Activated CD8-positive, alpha-beta memory T cell treated with anti-CD3 and anti-CD28 coated beads, Interleukin-2, amount 50 U/mL, for 4 hours (primary cell): Measurements from ENCODE around the gene ASIC3.
"Not testable (repeated sequence)": the region's sequence is repeated elsewhere in the genome, so short reads cannot be mapped to it uniquely, and the experiment has no call there.

ENCODE experiments used
- DNase-seq: peaks from one replicate; pipeline ENCODE4 v3.0.0-alpha.2; 2020

Gene ASIC3

DNA sequence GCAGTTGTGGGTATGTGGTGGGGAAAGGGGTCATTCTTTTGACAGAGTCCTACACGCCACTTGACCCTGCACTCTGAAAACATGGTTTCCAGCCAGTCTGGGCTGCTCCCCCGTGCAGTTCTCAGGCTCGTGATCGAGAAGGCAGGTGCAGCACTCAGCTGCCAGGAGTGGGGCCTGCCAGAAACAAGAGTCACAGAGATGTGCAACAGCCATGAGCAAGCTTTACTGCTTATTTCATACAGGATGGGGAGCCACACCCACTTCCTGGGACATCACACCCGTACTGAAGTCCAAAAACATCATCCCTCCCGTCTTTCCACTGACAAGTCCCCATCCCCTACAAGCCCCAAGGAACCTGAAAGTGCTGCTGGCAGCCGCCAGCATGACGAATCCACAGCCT lies 33.4 kb upstream of the ASIC3 start:
- no peak for DNase-seq

DNA sequence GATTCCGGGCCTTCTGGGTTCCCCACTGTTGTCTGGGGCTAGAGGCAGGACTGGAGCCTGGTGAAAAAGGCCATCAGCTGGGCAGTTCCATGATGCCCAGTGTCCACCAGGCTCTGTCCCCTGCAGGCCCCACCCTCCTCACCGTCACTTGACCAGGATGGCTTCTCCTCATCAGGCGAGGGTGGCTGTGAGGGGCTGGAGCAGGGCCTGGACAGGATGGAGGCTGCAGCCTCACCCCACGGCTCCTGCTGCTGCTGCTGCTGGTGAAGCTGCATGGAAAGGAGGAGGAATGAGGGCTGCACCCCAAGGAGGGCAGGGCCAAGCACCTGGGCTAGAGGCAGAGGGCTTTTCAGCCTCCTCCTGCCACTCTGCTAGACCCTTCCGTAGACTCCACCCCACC lies 32.4 kb upstream of the ASIC3 start:
- DNase-seq = no peak

DNA sequence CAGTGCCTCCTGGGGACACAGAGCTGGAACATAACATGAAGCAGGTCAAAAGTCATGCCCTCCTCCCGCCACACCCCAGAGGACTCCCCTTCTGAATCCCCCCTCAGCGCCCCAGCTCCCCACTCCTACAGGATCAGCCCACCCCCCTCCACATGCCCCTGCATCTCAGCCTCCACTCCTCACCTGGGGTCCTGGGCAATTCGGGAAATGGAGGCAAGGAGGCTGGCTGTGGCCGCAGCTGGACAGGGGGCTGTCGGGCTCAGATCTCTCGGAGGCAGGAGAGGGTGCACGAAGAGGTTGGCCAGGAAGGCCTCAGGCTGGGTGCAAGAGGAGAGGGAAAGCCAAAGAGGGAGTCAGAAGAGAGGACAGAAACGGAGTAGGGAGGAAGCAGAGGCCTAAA lies 31.8 kb upstream of the ASIC3 start:
- DNase-seq = no peak

DNA sequence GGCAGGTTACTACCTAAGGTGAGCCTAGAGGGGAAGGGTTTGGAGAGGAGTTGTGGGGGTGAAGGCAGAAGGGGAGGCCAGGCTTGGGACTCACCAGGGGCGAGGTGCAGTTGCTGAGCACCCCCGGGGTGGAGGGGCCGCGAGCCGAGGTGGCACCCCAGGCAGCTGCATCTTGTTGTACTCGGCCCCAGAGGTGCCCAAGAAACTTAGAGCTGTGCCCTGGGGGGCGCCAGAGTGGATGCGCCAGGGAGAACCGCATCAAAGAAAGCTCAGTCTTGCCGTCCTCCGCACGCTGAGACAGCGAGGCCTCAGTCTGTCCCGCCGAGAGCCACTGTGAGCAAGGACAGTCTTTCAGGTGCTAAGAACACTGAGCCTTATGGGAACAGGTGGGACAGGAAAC lies 31.4 kb upstream of the ASIC3 start:
- no peak for DNase-seq

DNA sequence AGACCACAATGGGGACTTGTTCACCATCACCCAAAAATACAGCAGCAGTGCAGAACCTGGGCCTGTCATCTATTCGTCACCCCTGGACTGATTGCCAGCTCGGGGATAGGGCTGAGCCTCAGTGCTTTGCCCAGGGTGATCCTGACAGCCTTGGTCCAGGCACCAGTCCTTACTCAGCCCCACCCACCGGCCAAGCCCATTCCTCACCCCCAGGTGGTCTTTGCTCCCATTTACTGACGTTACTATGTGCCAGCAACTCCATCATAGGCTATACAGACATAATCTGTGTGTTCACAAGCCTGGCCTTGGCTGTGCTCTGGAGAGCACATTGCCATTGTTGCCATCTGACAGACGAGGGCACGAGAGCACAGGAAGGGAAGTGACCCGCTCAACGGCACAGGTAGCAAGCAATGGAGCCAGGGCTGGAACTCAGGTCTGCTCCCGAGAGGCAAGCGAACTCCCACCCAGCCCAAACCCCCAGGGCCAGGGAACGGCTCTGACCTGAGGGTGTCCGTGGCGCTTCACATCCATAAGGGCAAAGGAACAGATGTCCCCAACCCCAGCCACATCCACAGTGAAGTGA lies 30.9 kb upstream of the ASIC3 start:
- DNase-seq = no peak

DNA sequence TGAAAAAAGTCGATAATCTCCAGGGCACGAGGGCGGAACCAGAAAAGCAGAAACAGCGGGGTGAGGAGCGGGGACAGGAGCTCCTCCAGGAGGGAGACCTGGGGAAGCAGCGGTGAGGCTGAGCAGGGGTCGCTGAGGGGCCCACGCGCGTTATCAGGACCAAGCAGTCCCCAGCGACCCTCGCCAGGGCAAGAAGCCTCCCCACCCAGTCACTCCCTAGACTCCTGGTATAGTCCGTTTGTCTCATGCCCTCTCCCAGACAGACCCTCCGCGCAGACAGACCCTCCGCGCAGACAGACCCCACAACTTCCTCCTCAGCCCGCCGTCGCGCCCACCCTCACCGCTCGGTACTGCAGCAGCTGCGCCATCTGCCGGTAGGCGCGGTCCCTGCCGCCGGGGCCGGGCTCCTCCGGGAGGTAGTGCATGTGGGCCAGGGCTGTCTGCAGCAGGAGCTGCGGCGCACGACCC lies 30.3 kb upstream of the ASIC3 start:
- DNase-seq = peak; percentile 87

DNA sequence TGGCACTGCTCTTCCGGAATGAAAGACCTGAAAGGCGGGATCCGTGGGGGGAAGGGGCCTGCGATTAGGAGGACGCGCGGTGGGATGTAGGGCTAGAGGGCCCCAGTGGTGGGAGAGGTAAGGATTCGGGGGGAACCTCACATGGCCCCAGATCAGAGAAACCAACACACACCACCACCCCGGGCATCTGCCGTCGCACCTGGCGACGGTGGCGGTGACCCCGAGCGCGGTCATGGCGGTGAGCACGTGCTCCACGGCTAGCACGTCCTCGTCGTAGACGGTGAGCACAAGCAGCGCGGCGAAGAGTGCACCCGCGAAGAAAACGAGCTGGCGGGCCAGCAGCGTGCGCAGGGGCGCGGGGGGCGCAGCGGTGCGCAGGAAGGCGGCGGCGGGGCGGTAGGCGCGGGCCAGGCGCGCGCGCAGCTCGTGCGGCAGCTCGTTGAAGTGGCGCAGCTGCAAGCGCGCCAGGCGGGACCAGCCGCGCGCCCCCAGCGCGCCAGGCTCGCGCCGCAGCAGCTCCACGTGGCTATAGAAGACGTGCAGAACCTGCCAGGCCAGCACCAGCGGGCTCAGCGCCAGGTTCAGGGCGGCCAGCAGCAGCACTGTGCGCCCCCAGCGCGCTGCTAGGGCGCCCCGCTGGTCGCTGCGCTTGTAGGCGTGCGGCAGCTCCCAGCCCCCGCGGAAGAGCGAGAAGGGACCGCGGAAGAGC lies 29.8 kb upstream of the ASIC3 start:
- peak; percentile 43 for DNase-seq

DNA sequence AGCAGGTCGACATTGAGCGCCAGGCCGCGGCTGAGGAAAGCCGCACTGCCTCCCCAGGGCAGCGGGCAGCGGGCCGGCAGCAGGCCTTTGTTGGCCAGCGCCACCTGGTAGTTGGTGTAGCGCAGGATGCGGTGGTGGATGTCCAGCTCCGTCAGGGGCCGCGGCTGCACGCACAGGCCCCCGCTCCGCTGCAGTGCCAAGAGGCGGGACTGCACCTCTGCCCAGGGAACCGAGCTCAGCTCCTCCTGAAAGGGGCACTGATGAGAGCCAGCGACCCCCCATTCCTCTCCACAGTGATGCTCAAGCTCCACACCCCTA lies 29.2 kb upstream of the ASIC3 start:
- no peak for DNase-seq

DNA sequence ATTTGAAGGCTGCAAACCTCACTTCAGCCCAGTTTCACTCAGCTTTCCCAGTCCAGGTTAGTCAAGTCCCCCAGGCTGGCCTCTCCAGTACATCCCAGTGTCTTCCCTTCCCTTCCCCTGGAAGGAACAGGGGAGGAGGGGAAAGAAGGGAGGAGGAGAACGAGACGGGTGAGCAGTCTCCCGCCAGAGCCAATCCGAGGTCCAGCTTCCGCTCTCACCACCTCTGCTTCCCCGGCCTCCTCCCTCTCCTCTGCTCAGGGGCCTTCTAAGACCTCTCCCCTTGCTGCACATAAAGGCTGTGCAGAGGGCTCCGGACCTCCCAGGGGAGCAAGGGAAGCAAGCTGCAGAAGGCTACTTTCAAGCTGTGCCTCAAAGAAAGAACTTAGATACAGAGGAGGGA lies 28.1 kb upstream of the ASIC3 start:
- DNase-seq = no peak

DNA sequence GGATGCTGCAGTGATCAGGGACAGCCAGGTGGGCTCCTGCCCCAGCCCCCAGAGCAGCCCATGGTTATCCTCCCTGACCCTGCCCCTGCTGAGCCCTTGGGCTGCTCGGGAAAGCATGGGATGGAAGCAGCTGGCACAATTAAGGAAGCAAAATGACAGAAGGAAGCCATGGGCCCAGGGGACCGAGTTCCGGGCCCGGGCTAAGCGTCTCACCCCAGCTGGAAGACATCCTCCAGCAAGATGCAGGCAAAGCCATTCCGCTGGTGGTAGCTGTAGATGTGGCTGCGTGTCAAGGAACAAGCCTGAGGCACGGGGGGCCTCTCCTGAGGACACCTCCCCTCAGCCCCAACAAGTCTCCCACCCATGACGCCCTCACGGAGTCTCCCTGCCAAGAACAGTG lies 25.1 kb upstream of the ASIC3 start:
- DNase-seq = no peak

DNA sequence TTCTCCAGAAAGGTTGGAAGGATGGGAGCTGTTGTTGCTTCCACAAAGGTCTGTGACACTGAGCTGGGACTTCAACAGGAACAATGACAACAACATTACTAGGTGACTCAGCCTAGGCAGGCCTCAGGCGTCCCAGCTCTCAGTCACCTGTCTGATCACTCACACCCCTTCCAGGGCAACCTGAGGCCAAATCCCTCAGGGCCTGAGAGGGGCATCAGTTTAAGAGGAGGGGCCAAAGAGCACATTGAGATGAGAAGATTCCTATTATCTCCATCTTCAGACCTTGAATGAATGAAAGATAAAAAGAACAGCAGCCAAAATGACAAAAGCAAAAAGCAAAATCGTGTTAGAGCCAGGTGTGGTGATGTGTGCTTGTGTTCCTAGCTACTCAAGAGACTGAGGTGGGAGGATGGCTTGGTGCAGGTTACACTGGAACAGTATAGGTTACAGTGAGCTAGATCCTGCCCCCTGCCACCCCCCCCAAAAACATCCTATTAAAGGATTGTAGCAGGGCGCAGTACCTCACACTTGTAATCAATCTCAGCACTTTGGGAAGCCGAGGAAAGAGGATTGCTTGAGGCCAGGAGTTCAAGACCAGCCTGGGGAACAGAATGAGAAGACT lies 23.8 kb upstream of the ASIC3 start, which contains the start of gene ATG9B:
Gene ATG9B, minus strand, starts transcription at position 60 of the 622 bp plus-strand sequence. CDS start 71 bp downstream, outside the sequence.
- DNase-seq = no peak

DNA sequence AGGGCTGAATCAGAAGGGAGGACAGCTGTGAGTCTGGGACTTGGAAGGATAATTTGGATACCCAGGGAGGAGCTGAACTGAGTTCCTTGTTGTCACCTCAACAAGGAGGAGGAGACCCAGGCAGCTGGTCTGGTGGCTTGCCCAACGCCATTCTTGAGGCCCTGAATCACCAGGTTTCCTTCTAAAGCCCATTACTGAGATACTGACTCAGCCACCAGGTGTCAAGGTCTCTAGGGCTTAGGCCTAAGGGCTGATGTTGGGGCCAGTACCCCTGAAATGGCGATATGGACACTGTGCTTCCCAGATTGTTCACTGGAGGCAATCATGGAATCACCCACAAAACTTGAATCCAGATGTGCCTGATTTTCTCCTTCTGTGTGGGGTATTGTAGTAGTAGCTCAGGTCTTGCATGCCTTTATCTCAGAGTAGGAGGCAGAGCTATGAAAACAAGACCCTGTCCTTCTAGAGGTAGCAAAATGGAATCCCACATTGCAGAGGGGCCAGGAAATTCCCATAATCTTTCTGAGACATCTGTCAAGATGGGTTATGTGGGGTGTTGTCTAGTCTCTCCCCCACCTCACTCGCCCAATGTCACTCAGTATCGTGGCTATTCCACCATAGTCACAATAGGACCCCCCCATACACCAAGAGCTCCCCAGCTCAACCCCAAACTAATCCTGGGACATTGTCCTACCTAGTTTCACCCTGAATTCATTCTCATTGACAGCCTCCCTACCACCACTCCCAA lies 22.2 kb upstream of the ASIC3 start:
- no peak for DNase-seq

DNA sequence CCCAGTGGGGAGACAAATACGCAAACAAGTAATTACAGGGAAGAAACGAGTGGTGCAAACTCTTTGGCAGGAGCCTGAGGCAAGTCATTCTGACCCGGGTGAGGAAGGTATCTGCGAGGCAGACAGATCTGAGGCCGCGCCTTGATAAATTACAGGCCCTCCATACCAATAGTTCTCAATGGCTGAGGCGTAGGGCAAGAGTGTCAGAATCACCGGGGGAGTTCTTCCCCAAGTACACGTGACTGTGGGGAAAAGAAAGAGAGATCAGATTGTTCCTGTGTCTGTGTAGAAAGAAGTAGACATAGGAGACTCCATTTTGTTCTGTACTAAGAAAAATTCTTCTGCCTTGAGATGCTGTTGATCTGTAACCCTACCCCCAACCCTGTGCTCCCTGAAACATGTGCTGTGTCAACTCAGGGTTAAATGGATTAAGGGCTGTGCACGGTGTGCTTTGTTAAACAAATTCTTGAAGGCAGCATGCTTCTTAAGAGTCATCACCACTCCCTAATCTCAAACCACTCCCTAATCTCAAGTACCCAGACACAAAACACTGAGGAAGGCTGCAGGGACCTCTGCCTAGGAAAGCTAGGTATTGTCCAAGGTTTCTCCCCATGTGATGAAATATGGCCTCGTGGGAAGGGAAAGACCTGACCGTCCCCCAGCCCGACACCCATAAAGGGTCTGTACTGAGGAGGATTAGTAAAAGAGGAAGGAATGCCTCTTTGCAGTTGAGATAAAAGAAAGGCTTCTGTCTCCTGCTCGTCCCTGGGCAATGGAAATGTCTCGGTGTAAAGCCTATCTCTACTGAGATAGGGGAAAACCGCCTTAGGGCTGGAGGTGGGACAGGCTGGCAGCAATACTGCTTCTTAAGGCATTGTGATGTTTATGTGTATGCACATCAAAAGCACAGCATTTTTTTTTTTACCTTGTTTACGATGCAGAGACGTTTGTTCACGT lies 21.3 kb upstream of the ASIC3 start:
- not testable (repeated sequence) for DNase-seq

DNA sequence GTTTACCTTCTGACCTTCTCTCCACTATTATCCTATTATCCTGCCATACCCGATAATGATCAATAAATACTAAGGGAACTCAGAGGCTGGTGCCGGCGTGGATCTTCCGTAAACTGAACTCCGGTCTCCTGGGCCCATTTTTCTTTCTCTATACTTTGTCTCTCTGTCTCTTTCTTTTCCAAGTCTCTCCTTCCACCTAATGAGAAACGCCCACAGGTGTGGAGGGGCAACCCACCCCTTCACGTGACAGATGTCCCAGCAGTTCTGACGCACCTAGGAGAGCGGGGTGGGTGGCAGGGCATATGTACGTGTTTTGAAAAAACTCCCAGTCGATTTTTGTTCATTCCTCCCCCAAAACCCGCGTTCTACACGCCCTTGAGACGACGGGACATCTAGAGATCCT lies 20.6 kb upstream of the ASIC3 start:
- DNase-seq = not testable (repeated sequence)

DNA sequence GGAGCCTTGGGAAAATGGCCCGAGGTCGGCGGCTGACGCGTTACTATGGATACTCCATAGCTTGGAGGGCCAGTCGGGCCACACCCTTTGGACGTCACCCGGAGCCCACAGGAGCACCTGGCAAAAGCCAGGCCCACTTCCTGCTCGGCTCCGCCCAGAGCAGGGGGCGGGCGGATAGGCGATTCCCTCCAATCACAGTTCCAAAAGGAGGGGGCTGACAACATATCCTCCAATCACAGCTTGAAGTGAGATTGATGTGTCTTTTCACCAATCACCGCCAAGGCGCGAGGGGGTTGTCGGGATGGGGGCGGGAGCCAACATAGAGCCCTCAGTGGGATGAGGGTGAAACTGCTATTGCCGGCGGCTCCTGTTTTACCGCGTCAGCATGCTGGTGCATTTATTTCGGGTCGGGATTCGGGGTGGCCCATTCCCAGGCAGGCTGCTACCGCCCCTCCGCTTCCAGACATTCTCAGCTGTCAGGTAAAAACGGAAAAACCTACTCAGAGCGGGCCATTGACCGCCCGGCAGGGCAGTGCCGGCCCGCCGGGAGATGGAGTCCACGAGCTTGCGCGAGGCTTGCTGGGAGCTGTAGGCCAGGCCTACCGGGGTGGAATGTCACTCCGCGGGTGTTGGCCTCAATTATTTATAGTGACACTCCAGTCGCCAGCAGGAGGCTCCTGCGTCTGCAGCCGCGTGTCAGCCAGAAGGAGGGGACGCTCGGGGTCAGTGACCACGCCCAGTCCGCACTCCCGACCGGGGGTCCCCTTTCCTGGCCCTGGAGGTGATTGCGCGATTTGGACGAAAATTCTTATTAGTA lies 20.0 kb upstream of the ASIC3 start, which contains the start of gene ABCB8:
Gene ABCB8, plus strand, starts transcription at position 320 of the 817 bp plus-strand sequence. Its CDS starts 66 bp downstream, at position 386.
- DNase-seq = peak; percentile 96

DNA sequence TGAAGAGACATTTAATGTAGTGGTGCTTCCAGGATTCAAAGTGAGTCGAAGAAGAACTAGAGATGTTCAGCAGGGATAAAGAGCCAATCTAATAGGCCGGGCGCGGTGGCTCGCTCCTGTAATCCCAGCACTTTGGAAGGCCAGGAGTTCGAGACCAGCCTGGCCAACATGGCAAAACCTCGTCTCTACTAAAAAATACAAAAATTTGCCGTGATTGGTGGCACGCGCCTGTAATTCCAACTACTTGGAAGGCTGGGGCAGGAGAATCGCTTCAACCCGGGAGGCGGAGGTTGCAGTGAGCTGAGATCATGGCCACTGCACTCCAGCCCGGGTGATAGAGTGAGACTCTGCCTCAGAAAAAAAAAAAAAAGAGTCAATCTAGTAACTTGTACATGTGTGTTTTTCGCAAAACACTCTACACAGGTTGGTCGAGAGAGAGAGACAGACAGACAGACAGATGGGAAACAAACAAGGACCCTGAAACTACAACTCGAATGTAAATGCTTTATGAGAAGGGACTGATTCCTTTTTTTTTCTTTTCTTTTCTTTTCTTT lies 19.3 kb upstream of the ASIC3 start:
- no peak for DNase-seq

DNA sequence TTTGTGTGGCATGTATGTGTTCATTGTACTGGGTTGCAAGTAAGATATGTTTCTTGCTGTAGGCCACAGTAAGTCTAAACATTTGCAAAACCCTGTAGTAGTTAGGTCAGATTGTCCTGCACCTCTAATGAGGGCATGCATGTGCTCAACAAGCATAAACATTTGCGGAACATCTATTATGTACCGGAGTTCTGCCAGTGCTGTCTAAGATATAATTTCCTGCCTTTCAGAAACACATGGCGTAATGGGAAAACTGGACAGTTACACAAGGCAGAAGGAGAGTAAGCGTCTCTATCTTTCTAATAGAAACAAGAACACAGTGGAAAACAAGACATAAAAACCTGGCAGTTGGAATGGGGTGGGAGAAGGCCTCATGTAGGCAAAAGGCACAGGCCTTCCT lies 17.3 kb upstream of the ASIC3 start:
- DNase-seq = no peak

DNA sequence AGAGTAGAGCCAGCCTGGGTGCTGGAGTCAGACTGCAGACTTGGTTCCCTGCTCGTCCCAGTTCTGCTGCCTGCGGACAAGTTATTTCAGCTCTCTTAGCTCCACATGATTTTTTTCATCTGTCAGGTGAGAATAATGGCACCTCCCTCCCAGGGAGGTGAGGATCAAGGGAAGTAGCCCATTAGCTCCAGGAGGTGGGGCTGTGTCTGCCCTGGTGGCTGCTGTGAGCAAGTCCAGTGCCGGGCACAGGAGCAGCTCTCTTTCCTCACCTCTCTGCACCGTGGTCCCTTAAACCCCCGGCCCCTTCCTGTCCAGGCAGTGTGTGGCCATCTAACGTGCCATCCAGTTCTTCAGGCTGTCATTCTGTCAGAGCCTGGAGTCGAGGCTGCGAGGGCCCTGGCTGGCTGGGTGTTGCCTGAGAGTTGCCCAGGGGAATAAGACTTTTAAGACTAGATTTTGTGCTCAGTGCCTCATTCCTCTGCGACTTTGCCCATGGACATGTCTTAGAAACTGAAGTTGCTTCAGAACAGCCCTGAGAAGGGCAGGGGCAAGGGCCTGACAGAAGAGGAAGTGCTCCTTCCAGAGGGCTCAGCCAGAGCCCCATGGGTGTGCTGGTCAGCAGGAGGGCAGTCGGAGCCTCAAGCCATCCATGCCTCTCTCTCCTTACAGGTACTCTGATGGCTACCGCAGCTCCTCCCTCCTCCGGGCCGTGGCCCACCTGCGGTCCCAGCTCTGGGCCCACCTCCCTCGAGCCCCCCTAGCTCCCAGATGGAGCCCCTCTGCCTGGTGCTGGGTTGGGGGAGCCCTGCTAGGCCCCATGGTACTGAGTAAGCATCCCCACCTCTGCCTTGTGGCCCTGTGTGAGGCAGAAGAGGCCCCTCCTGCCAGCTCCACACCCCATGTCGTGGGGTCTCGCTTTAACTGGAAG lies 15.1 kb upstream of the ASIC3 start:
- DNase-seq = no peak

DNA sequence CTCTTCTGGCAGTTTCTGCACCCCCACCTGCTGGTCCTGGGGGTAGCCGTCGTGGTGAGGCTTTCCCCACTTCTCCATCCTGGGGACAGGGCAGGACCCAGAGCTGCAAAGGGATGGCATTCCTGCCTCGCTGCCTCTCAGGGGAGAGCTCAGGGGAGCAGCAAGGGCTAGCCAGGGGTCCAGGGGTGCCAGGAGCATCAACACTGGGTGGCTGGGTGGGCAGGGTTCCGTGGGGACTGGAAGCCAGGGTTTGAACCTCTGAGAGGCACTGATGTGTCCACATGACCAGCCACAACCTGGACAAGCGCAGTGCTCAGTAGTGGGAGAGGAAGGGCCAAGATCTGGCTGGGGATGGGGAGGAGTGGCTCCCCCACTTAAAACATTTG lies 14.5 kb upstream of the ASIC3 start:
- DNase-seq = no peak
